ENCODE results near the gene GTF3C1.
"Not testable (repeated sequence)": the region's sequence is repeated elsewhere in the genome, so short reads cannot be mapped to it uniquely, and the experiment has no call there.

GTF3C1 gene

GRCh38 chr16:27462846-27463682 is 86.6 kb downstream of the GTF3C1 start:
- no peak for DNase-seq (ENCODE audit: low spot score)

- DNase-seq (ENCODE audit: low spot score): no peak
Observed at GRCh38 chr16:27462200-27462845, 87.4 kb downstream of the GTF3C1 start.

GRCh38 chr16:27461483-27462171 is 88.1 kb downstream of the GTF3C1 start:
- DNase-seq (ENCODE audit: low spot score): no peak

- peak; percentile 60 for DNase-seq (ENCODE audit: low spot score)
Observed at GRCh38 chr16:27460663-27461482, 88.8 kb downstream of the GTF3C1 start.

- DNase-seq (ENCODE audit: low spot score): no peak
Observed at GRCh38 chr16:27460213-27460612, 89.5 kb downstream of the GTF3C1 start.

- no peak for DNase-seq (ENCODE audit: low spot score)
Observed at GRCh38 chr16:27458987-27459688, 90.6 kb downstream of the GTF3C1 start.

GRCh38 chr16:27458258-27458657 is 91.5 kb downstream of the GTF3C1 start:
- no peak for DNase-seq (ENCODE audit: low spot score)

GRCh38 chr16:27457605-27457900 is 92.2 kb downstream of the GTF3C1 start:
- not testable (repeated sequence) for DNase-seq (ENCODE audit: low spot score)

GRCh38 chr16:27455700-27456099 is 94.0 kb downstream of the GTF3C1 start:
- DNase-seq (ENCODE audit: low spot score): no peak

GRCh38 chr16:27453494-27453825 is 96.3 kb downstream of the GTF3C1 start:
- no peak for DNase-seq (ENCODE audit: low spot score)

GRCh38 chr16:27452569-27453493 is 96.9 kb downstream of the GTF3C1 start:
- DNase-seq (ENCODE audit: low spot score): no peak

- DNase-seq (ENCODE audit: low spot score): no peak
Observed at GRCh38 chr16:27450196-27450549, 99.5 kb downstream of the GTF3C1 start.

GRCh38 chr16:27449434-27450195 is 100.1 kb downstream of the GTF3C1 start:
- DNase-seq (ENCODE audit: low spot score): no peak

GRCh38 chr16:27448532-27449433 is 100.9 kb downstream of the GTF3C1 start:
- DNase-seq (ENCODE audit: low spot score): no peak

- DNase-seq (ENCODE audit: low spot score): no peak
Observed at GRCh38 chr16:27447301-27447700, 102.4 kb downstream of the GTF3C1 start.

GRCh38 chr16:27446721-27447120 is 103.0 kb downstream of the GTF3C1 start:
- no peak for DNase-seq (ENCODE audit: low spot score)

GRCh38 chr16:27445502-27446175 is 104.1 kb downstream of the GTF3C1 start:
- DNase-seq (ENCODE audit: low spot score): no peak

GRCh38 chr16:27444470-27444869 is 105.2 kb downstream of the GTF3C1 start:
- no peak for DNase-seq (ENCODE audit: low spot score)

All from GM03348 (cell line).